GM19467 (cell line): ENCODE results near the gene B3GALNT1.

ENCODE experiments used
- ATAC-seq: cut with Tn5 transposase; IDR thresholded peaks from one replicate; pipeline ENCODE4 v1.9.1; 2021; ENCODE audit warnings: mild to moderate bottlenecking, moderate library complexity; ENCODE audit not compliant: unreplicated experiment

The B3GALNT1 gene, protein sequence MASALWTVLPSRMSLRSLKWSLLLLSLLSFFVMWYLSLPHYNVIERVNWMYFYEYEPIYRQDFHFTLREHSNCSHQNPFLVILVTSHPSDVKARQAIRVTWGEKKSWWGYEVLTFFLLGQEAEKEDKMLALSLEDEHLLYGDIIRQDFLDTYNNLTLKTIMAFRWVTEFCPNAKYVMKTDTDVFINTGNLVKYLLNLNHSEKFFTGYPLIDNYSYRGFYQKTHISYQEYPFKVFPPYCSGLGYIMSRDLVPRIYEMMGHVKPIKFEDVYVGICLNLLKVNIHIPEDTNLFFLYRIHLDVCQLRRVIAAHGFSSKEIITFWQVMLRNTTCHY

GRCh38 chr3:161104561-161105551 lies at the start of gene B3GALNT1:
TSS of gene B3GALNT1 (minus strand) at chr3:161105349. CDS start at chr3:161086754, 18,595 bp downstream.
- ATAC-seq, result peak; percentile 74

- ATAC-seq, result no peak
These were observed 48.3 kb upstream of the B3GALNT1 start for GRCh38 chr3:161153480-161153879.

DNA sequence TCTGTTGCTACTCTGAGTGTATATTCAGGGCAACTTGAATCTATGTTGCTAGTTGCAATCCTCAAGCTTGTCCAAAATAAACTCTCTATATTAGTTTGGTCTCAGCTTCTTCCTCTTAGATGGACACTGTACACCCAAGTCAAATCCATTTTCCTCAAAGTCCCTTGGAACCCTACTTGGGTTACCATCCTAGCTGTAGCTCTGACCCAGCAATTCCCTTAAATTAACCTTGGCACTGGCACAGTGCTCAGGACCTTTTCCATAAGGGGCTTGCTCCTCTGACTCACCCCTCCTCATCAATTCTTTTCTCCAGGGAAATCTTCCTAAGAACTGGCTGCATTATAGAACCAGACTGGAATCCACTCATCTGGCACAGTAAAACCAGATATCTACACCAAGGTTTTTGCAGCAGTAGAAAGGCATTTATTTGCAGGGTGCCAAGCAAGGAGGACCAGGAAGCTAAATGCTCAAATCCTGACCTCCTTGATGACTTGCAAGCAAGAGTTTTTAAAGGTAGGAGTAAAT lies 44.9 kb upstream of the B3GALNT1 start:
- ATAC-seq, result no peak

- no peak for ATAC-seq
These were observed 44.4 kb upstream of the B3GALNT1 start for GRCh38 chr3:161149529-161149928.

GRCh38 chr3:161148832-161149475 lies 43.8 kb upstream of the B3GALNT1 start:
- ATAC-seq, result no peak

- no peak for ATAC-seq
These were observed 37.3 kb upstream of the B3GALNT1 start for GRCh38 chr3:161142486-161142885.

DNA sequence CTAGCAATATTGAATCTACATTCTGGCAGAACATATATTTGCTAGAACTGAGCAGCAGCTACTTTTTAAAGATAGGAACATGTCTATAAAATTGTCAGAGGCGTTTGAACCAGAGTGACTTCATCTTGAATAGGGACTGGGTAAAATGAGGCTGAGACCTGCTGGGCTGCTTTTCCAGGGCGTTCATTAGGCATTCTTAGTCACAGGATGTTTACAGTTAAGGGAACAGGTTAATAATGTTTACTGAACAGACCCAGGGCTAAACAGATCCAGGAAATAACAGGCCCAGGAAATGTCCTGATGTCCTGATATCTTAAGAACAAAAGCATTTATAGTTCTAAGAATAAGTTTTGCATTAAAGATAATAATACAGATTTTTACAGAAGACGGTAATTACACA lies 34.5 kb upstream of the B3GALNT1 start:
- ATAC-seq, result no peak

DNA sequence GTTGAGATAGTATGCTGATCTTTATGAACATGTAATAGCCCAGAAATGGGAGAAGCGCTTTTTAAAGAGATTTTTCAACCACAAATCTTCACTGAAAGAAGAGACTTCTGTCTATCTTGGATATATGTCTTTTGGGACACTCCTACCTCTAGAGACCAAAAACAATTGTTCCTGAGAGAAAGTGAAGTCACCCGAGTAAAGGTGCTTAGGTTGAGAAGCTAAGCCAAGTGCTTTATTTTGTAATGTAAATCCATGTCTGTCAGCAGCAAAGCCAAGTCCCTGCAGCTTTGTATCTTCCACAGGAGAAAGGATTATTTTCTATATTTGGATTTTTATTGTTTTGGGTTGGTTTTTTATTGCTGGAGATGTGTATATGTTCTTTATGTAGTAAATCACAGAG lies 32.1 kb upstream of the B3GALNT1 start:
- no peak for ATAC-seq

DNA sequence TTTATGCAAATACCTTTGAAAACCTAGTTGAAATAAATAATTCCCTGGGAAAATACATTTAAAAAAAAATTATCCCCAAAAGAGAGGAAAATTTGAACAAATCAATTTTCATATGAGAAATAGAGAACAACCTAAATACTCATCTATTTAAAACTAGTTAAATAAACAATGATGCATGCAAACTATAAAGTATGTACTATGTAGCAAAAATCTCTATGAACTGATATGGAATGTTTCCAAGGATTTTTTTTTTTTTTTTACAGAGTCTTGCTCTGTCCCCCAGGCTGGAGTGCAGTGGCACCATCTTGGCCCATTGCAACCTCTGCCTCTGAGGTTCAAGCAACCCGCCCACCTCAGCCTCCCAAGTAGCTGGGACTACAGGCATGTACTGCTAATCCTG lies 27.2 kb upstream of the B3GALNT1 start:
- no peak for ATAC-seq

GRCh38 chr3:161126495-161126894 lies 21.3 kb upstream of the B3GALNT1 start:
- ATAC-seq, result no peak

GRCh38 chr3:161117646-161118045 lies 12.5 kb upstream of the B3GALNT1 start:
- ATAC-seq, result no peak

GRCh38 chr3:161108840-161109239 lies 3.7 kb upstream of the B3GALNT1 start:
- ATAC-seq, result no peak

DNA sequence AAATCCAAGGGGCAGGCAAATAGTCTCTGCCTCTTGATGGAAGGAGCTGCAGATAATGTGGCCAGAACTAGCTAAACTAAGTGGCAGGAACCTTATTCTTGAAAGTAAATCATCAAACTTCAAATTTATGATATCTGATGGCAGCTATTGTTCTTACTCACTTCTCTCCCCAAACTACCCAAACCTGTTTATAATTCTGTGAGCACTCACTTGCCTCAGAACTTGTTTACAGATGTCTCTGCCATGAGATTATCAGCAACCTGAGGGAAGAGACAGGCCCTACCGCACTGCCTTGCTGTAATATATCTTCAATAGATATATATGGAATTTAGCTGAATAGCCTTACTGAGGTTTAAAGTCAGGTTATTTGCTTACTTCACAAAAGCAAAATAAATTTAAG lies 2.2 kb upstream of the B3GALNT1 start:
- no peak for ATAC-seq

- ATAC-seq, result no peak
These were observed 1.3 kb downstream of the B3GALNT1 start for GRCh38 chr3:161103776-161104385.

DNA sequence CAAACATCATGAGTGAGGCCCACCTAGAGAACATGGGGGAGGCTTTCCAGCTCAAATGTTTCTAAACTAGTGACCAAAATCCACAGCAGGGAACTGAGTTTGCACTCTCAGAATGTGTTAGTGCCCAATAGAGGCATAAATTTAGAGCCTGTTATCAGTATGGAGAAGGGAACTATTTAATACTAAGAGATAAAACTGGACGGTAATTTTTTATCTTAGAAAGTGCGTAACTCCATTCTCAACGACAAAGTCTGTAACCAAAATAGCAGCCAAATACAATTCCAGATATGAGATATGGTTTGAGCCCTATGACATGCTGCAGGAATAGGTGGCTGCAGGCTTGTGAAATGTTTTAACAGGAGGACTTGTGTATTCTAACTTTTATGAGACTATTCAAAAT lies 3.5 kb downstream of the B3GALNT1 start:
- no peak for ATAC-seq

DNA sequence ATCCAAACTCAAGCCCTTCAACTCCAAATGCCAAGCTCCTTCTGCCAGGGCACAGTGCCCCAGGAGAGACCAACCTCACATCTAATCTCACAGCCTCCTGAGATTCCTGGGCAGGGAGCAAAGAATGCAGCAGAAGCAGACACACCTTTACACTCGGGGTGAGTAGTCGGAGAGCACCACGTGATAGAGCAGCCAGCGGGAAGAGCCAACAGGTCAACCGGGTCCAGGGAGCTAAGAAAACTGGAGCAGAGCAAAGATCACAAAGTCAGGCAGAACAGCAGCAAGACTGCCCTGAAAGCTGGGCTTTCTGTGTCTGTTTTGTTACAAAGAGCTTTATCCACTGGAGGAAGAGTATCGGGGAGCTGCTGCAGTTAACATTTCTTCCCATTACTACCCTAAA lies 4.2 kb downstream of the B3GALNT1 start:
- ATAC-seq, result no peak

DNA sequence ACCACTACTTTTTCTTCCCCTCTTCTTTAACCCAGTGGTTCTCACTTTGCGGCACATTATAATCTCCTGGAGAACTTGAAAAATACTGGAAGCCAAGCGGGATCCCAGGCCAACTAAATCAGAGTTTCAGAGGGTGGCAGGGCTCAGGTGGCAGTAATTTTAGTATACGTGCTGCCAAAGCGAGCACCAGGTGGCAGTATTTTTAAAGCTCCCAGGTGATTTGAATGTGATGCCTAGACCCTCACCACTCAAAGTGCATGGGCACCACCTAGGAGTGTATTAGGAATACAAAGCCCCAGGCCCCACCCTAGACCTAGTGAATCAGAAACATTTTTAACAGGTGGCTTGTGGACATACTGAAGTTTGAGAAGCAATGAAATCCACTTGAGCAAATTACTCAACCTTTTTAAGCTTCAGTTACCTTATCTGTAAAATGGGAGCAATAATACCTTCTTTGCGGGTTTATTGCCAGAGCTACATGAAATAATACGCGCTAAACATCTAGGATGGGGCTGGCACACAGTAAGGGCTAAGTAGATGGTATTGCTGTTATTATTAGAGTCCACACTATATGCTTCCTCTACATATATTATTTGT lies 8.3 kb downstream of the B3GALNT1 start:
- no peak for ATAC-seq

- ATAC-seq, result no peak
These were observed 11.3 kb downstream of the B3GALNT1 start for GRCh38 chr3:161093895-161094294.

- ATAC-seq, result no peak
These were observed 20.9 kb downstream of the B3GALNT1 start for GRCh38 chr3:161084277-161084676.

DNA sequence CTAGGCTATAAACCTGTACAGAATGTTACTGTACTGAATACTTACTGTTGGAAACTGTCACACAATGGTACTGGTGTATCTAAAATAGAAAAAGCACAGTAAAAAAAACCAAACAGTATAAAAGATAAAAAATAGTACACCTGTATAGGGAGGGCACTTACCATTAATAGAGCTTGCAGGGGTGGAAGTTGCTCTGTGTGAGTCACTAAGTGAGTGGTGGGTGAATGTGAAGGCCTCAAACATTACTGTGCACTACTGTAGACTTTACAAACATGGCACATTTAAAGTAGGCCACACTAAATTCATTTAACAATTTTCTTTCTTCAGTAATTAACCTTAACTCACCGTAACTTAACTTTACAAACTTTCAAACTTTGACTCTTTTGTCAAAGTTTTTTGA lies 22.0 kb downstream of the B3GALNT1 start:
- ATAC-seq, result no peak
